RWPE1 (cell line): ENCODE measurements around the gene EPC2.

ENCODE experiments used
- CTCF ChIA-PET: fragments of 350-600 bp; sonication (Branson Sonifier 250); formaldehyde crosslinking; extraction: SDS; loops from one replicate; lab custom pipeline; 2021; lab: Yijun Ruan, JAX
- POLR2A ChIA-PET: fragments of 400-600 bp; formaldehyde crosslinking; extraction: SDS; loops from one replicate; lab custom pipeline; 2020; ENCODE audit warnings: antibody characterized with exemption; ENCODE audit not compliant: low non-redundant PET; lab: Yijun Ruan, JAX
- DNase-seq: peaks from one replicate; pipeline ENCODE4 v3.0.0; 2012; ENCODE audit warnings: low spot score
- H3K27ac ChIP-seq: fragments of 450-650 bp; 2 replicates; pipeline ENCODE4 v1.5.1; 2017
- TF ChIP-seq, protein P1 (sequence below): fragments of 450-650 bp; conservative IDR thresholded peaks from 2 replicates; pipeline ENCODE4 v1.5.1; 2017; ENCODE audit warnings: low read depth, mild to moderate bottlenecking

Gene EPC2

DNA sequence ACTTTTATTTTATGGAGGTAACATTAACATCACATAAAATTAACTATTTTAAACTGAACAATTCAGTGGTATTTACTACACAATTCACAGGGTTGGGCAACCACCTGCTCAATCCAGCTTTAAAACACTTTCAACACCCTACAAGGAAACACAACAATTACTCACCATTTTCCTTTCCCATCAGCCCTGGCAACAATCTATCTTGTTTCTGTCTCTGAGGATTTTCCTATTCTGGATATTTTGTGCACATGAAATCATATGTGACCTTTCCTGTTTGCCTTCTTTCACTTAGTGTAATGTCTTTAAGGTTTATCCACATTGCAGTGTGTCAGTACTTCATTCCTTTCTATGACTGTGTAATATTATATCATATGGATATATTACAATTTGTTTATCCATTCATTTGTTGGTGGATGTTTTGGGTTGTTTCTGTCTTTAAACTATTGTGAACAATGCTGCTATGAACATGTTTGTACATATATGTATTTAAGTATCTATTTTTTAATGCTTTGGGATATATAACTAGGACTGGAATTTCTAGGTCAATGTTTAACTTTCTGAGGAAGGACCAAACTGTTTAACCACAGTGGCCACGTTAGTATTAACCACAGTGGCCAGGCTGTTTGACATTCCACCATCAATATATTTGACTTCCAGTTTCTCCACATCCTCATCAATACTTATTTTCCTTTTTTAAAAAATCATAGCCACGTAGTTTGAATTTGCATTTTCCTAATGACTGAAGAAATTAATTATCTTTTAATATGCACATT lies 158.1 kb downstream of the EPC2 start:
- ChIA-PET POLR2A (no interaction called here), CTCF (no interaction called here)
- DNase-seq: no peak
- H3K27ac ChIP-seq: no peak overlapping the region
- TF ChIP-seq, protein P1, sequence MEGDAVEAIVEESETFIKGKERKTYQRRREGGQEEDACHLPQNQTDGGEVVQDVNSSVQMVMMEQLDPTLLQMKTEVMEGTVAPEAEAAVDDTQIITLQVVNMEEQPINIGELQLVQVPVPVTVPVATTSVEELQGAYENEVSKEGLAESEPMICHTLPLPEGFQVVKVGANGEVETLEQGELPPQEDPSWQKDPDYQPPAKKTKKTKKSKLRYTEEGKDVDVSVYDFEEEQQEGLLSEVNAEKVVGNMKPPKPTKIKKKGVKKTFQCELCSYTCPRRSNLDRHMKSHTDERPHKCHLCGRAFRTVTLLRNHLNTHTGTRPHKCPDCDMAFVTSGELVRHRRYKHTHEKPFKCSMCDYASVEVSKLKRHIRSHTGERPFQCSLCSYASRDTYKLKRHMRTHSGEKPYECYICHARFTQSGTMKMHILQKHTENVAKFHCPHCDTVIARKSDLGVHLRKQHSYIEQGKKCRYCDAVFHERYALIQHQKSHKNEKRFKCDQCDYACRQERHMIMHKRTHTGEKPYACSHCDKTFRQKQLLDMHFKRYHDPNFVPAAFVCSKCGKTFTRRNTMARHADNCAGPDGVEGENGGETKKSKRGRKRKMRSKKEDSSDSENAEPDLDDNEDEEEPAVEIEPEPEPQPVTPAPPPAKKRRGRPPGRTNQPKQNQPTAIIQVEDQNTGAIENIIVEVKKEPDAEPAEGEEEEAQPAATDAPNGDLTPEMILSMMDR: no peak

DNA sequence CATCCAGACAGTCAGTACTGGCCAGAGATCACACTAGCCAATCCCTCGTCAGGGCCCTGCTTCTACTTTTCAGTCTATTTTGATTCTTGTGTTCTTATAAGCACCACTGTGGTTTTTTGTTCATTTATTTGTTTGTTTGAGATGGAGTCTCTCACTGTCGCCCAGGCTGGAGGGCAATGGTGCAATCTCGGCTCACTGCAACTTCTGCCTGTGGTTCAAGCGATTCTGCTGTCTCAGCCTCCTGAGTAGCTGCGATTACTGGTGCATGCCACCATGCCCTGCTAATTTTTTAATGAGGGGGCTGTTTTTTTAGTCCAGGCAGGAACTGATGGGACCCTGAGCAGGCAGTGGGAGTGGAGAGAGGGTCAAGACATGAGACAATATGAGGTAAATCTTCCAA lies 165.5 kb downstream of the EPC2 start:
- TF ChIP-seq, protein P1: no peak
- no peak overlapping the region for H3K27ac ChIP-seq
- CTCF ChIA-PET: no interaction called here
- DNase-seq: no peak
- POLR2A ChIA-PET: no interaction called here

DNA sequence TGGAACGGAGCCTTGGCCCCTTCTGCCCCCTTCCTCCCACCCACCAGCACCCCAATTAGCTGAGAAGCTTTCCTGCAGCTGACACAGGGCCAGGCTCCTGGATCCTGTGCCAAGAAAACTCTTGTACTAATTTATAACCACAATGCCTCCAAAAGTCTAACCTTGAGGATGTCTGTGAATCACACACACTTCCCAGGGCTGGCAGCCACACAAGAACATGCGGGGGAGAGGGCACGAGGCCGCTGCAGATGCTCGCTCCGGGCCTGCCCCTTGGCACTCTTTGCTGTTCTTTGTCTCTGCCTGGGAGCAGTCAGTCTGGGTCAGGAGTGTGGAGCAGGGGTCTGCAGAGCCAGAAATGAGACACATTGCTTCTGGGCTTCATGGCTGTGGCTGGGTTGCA lies 167.8 kb downstream of the EPC2 start:
- CTCF ChIA-PET: interaction anchor here (1.4 kb wide), 1 partner anchor 11 kb away, joined by 4 read pairs; no protein-coding TSS in a partner anchor
- TF ChIP-seq, protein P1: no peak

DNA sequence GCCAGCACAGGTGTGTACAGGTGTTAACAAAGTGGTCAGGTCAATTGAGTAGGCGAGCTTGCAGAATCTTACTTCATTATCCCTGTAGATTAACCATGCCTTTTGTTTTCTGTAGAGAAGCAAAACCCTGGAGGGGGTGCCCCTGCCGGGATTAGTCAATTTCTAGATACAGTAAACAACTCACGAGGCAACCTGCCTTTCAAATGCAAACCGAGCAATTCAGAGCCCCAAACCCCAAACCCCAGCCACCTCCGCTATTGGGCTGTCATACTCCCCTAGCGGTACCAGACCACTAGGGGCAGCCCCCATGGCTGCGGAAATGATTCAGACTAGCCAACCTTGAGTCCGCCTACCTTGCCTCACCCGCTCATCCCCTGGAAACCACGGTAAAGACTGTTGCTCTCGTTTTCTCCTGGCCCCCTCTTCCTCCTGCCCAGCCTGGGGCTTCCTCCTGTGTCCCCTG lies 169.1 kb downstream of the EPC2 start:
- CTCF ChIA-PET: no interaction called here
- H3K27ac ChIP-seq: peak overlapping the region; percentile 77
- POLR2A ChIA-PET: no interaction called here
- TF ChIP-seq, protein P1: no peak
- no peak for DNase-seq

More for the DNA sequence above, 167.8 kb downstream of the EPC2 start:
- peak; percentile 13 for DNase-seq
- peak overlapping the region; percentile 74 for H3K27ac ChIP-seq
- POLR2A ChIA-PET: no interaction called here

DNA sequence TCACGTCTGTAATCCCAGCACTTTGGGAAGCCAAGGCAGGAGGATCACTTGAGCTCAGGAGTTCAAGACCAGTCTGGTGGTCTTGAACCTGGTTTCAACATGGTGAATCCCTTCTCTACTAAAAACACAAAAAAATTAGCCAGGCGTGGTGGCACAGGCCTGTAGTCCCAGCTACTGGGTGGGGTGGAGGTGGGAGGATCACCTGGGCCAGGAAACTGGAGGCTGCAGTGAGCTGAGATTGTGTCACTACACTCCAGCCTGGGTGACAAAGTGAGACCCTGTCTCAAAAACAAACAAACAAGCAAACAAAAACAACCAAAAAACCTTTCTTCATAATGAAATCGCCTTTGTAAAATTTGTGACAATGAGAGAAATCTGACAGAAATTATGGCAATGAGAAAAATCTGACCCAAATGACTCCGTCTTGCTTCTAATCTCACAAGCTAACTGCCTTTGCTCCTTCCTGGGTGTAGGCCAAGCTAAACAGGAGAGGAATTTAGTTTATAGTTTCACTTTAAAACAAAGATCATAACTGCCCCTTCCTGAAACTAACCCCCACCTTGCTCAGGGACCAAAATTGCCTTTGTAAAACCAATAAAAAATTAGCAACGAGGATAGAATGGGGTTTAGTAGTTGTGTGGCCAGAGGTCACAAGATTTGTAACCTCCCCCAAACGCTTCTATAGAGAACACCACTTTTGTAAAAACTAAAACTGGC lies 169.8 kb downstream of the EPC2 start:
- TF ChIP-seq, protein P1: no peak
- peak overlapping the region; percentile 77 for H3K27ac ChIP-seq
- no peak for DNase-seq
- ChIA-PET POLR2A (interaction anchor here (0.7 kb wide), 1 partner anchor 173 kb away, joined by 8 read pairs; no protein-coding TSS in a partner anchor), CTCF (no interaction called here)

DNA sequence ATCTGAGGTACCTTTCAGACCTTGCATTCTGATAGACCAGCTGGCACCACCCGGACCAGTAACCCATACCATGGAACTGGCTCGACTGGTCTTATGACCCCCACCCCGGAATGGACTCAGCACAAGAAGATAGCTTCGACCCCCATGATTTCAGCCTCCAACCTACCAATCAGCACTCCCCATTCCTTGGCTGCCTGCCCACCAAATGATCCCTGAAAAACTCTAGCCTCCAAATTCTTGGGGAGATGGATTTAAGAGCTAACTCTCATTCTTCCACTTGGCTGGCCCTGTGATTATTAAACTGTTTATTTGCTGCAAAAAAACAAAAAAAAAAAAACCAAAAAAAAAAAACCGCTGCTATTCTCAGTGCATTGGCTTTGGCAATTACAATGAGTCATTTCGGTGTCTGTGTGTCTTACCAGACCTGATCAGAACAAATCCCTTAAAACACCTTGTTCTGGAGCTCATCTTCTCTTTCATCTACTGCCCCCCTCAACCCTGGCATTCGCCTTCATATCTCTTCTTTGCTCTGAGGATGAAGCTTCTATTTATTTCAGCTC lies 170.4 kb downstream of the EPC2 start:
- POLR2A ChIA-PET: interaction anchor here (0.7 kb wide), 1 partner anchor 174 kb away, joined by 8 read pairs; no protein-coding TSS in a partner anchor
- H3K27ac ChIP-seq: peak overlapping the region; percentile 77
- TF ChIP-seq, protein P1: no peak
- peak; percentile 20 for DNase-seq
- CTCF ChIA-PET: no interaction called here
